HG02642 (cell line): ENCODE data around the gene CDC6.

Experiments
- ATAC-seq: cut with Tn5 transposase; IDR thresholded peaks from one replicate; pipeline ENCODE4 v1.9.1; 2021; ENCODE audit warnings: mild to moderate bottlenecking; ENCODE audit not compliant: unreplicated experiment, poor library complexity

CDC6 gene

GRCh38 chr17:40321961-40322357 is 34.3 kb downstream of the CDC6 start:
- ATAC-seq: no peak

- ATAC-seq: peak; percentile 35
Observed at GRCh38 chr17:40322358-40323315, 35.0 kb downstream of the CDC6 start.

GRCh38 chr17:40323391-40324381 is 36.0 kb downstream of the CDC6 start:
- ATAC-seq: no peak

GRCh38 chr17:40325156-40326013 is 37.7 kb downstream of the CDC6 start:
- no peak for ATAC-seq

- no peak for ATAC-seq
Observed at GRCh38 chr17:40326014-40326831, 38.5 kb downstream of the CDC6 start.

GRCh38 chr17:40326832-40327199 is 39.1 kb downstream of the CDC6 start:
- ATAC-seq: no peak

GRCh38 chr17:40327244-40327729 is 39.6 kb downstream of the CDC6 start:
- no peak for ATAC-seq

GRCh38 chr17:40327735-40328385 is 40.2 kb downstream of the CDC6 start:
- ATAC-seq: no peak

GRCh38 chr17:40328386-40328766 is 40.7 kb downstream of the CDC6 start:
- no peak for ATAC-seq

GRCh38 chr17:40329839-40330794 is 42.4 kb downstream of the CDC6 start:
- ATAC-seq: no peak

- ATAC-seq: no peak
Observed at GRCh38 chr17:40330850-40331470, 43.3 kb downstream of the CDC6 start.

- ATAC-seq: no peak
Observed at GRCh38 chr17:40331743-40332641, 44.3 kb downstream of the CDC6 start.

GRCh38 chr17:40333781-40334448 is 46.2 kb downstream of the CDC6 start:
- ATAC-seq: no peak

- ATAC-seq: no peak
Observed at GRCh38 chr17:40335620-40336019, 47.9 kb downstream of the CDC6 start.

GRCh38 chr17:40337351-40337750 is 49.7 kb downstream of the CDC6 start:
- no peak for ATAC-seq

GRCh38 chr17:40338058-40338457 is 50.4 kb downstream of the CDC6 start:
- no peak for ATAC-seq
